DND-41 (cell line): ENCODE measurements around the gene NFKB2.
A peak's percentile ranks its signal among the peaks of the same experiment; 100 is the strongest.

Experiments
- ATAC-seq: fragments of 200-7000 bp; cut with Tn5 transposase; 3 replicates; pipeline ENCODE4 v1.9.1; 2021; ENCODE audit warnings: low read depth; ENCODE audit not compliant: insufficient read depth
- DNase-seq: peaks from one replicate; pipeline ENCODE4 v3.0.0-alpha.2; 2020
- H2AFZ ChIP-seq: 2 replicates; pipeline ENCODE4 v1.6.0; 2012; ENCODE audit warnings: low read depth, low read length
- H3K27ac ChIP-seq: 2 replicates; pipeline ENCODE4 v1.5.1; 2012; ENCODE audit warnings: low read length, inconsistent platforms
- H3K27me3 ChIP-seq: fragments of 200-600 bp; sonication (generic); 2 replicates; pipeline ENCODE4 v1.6.0; 2012; ENCODE audit warnings: low read length, mild to moderate bottlenecking, inconsistent platforms; ENCODE audit not compliant: insufficient read depth, poor library complexity
- H3K36me3 ChIP-seq: 2 replicates; pipeline ENCODE4 v1.5.1; 2012; ENCODE audit warnings: low read length, inconsistent platforms; ENCODE audit not compliant: insufficient read depth
- H3K4me1 ChIP-seq: 2 replicates; pipeline ENCODE4 v1.5.1; 2012; ENCODE audit warnings: mild to moderate bottlenecking, low read length; ENCODE audit not compliant: insufficient read depth
- H3K4me2 ChIP-seq: 2 replicates; pipeline ENCODE4 v1.6.0; 2012; ENCODE audit warnings: mild to moderate bottlenecking, moderate library complexity, low read length, inconsistent platforms; ENCODE audit not compliant: insufficient read depth
- H3K4me3 ChIP-seq, 2 experiments: fragments of 200-600 bp in 1 of 2; shearing (Covaris generic) in 1 of 2; 2 replicates each; pipeline ENCODE4 v1.5.1; 2012 to 2016; ENCODE audit warnings: inconsistent platforms in 2 of 2, low read length in 2 of 2, mild to moderate bottlenecking in 2 of 2, low read depth in 1 of 2, moderate library complexity in 1 of 2
- H3K79me2 ChIP-seq: 2 replicates; pipeline ENCODE4 v1.6.0; 2012; ENCODE audit warnings: low read length, inconsistent platforms; ENCODE audit not compliant: insufficient read depth
- H3K9ac ChIP-seq: 2 replicates; pipeline ENCODE4 v1.6.0; 2012; ENCODE audit warnings: low read depth, mild to moderate bottlenecking, inconsistent platforms, low read length, moderate library complexity
- H3K9me3 ChIP-seq: 2 replicates; pipeline ENCODE4 v1.5.1; 2012; ENCODE audit warnings: low read length, moderate library complexity, mild to moderate bottlenecking, inconsistent platforms; ENCODE audit not compliant: insufficient read depth, severe bottlenecking
- H4K20me1 ChIP-seq: 2 replicates; pipeline ENCODE4 v1.6.0; 2012; ENCODE audit warnings: low read length; ENCODE audit not compliant: insufficient read depth
- CTCF ChIP-seq: IDR thresholded peaks from 2 replicates; pipeline ENCODE4 v1.5.1; 2012; ENCODE audit warnings: borderline replicate concordance, low read length, moderate library complexity, mild to moderate bottlenecking; ENCODE audit not compliant: poor library complexity, severe bottlenecking; ENCODE audit errors: extremely low read depth
- EZH2 ChIP-seq: IDR thresholded peaks from 3 replicates; pipeline ENCODE4 v1.6.1; 2012; ENCODE audit warnings: borderline replicate concordance, low read depth, mild to moderate bottlenecking, moderate library complexity, low read length, inconsistent platforms; ENCODE audit not compliant: severe bottlenecking

The NFKB2 gene

GRCh38 chr10:102420181-102420713 is 24.7 kb downstream of the NFKB2 start:
- Histone ChIP-seq H3K79me2 (peaks cover 10% of the 10 kb centered on the region), H3K36me3 (peaks cover 27% of the 10 kb centered on the region), H3K4me1 (peaks cover 38% of the 10 kb centered on the region), H3K4me3 (peak overlapping the region; percentile 73 to 95), H3K9me3 (no peaks in the 10 kb centered on the region), H2AFZ (peak overlapping the region; percentile 97), H3K9ac (peak overlapping the region; percentile 75), H3K27me3 (no peaks in the 10 kb centered on the region), H3K27ac (peak overlapping the region; percentile 92), H3K4me2 (peak overlapping the region; percentile 100), H4K20me1 (peaks cover 12% of the 10 kb centered on the region; the same call in 1 of the 2 replicates)
- ATAC-seq (peak; percentile 15; the same call in 2 of the 3 replicates), DNase-seq (no peak)
- TF ChIP-seq CTCF: no peak
- TF ChIP-seq EZH2: no peak

- Histone ChIP-seq H3K4me1 (peaks cover 38% of the 10 kb centered on the region), H3K9me3 (no peaks in the 10 kb centered on the region), H3K4me2 (peak within 1 kb of the TSS; percentile 100), H2AFZ (peak within 1 kb of the TSS; percentile 97), H3K27ac (peak within 1 kb of the TSS; percentile 92), H3K79me2 (peaks cover 10% of the 10 kb centered on the region), H3K9ac (peak within 1 kb of the TSS; percentile 75), H4K20me1 (peaks cover 12% of the 10 kb centered on the region; the same call in 1 of the 2 replicates), H3K27me3 (no peaks in the 10 kb centered on the region), H3K4me3 (peak within 1 kb of the TSS; percentile 73 to 95), H3K36me3 (peaks cover 27% of the 10 kb centered on the region)
- DNase-seq (peak; percentile 93), ATAC-seq (peak; percentile 81)
- no peak for TF ChIP-seq CTCF
- no peak for TF ChIP-seq EZH2
Observed at GRCh38 chr10:102420714-102421506, 25.4 kb downstream of the NFKB2 start, which contains the start of gene FBXL15. FBXL15 (plus strand) TSS chr10:102420836; CDS start chr10:102421130, 294 bp downstream.

GRCh38 chr10:102421507-102421756 is 25.9 kb downstream of the NFKB2 start:
- Histone ChIP-seq H3K27me3 (no peaks in the 10 kb centered on the region), H3K4me2 (peak overlapping the region; percentile 100), H3K79me2 (peaks cover 10% of the 10 kb centered on the region), H3K9me3 (no peaks in the 10 kb centered on the region), H4K20me1 (peaks cover 14% of the 10 kb centered on the region; the same call in 1 of the 2 replicates), H3K27ac (peak overlapping the region; percentile 92), H3K4me1 (peaks cover 38% of the 10 kb centered on the region), H3K9ac (peak overlapping the region; percentile 75), H3K4me3 (peak overlapping the region; percentile 73 to 95), H3K36me3 (peaks cover 27% of the 10 kb centered on the region), H2AFZ (peak overlapping the region; percentile 97)
- ATAC-seq (no peak), DNase-seq (no peak)
- TF ChIP-seq EZH2: no peak
- no peak for TF ChIP-seq CTCF
